ENCODE measurements around the gene EXOC6B.

DNA sequence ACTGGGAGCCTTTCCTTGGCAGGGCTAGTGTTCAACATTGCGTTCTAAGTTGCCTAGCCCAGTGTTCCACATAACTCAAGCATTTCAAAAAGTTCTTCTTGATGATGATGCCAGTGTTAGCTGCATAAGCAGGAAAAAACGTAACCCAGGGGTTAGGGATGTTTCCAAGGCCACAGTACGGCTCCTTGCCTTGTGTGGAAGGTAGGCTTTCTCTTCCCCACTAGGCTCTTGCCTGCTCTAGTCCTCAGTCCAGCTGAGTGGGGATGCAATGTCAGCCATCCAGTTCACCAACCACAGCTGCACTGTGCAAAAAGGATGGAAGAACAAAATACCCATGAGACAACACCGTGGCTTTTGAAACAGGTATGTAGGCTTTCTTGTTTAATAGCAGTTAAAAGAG is 650.2 kb downstream of the EXOC6B start:
- TF ChIP-seq, protein P1, sequence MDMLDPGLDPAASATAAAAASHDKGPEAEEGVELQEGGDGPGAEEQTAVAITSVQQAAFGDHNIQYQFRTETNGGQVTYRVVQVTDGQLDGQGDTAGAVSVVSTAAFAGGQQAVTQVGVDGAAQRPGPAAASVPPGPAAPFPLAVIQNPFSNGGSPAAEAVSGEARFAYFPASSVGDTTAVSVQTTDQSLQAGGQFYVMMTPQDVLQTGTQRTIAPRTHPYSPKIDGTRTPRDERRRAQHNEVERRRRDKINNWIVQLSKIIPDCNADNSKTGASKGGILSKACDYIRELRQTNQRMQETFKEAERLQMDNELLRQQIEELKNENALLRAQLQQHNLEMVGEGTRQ (IDR thresholded peaks at IDR 0.05): no peak
- TF ChIP-seq, protein P2, sequence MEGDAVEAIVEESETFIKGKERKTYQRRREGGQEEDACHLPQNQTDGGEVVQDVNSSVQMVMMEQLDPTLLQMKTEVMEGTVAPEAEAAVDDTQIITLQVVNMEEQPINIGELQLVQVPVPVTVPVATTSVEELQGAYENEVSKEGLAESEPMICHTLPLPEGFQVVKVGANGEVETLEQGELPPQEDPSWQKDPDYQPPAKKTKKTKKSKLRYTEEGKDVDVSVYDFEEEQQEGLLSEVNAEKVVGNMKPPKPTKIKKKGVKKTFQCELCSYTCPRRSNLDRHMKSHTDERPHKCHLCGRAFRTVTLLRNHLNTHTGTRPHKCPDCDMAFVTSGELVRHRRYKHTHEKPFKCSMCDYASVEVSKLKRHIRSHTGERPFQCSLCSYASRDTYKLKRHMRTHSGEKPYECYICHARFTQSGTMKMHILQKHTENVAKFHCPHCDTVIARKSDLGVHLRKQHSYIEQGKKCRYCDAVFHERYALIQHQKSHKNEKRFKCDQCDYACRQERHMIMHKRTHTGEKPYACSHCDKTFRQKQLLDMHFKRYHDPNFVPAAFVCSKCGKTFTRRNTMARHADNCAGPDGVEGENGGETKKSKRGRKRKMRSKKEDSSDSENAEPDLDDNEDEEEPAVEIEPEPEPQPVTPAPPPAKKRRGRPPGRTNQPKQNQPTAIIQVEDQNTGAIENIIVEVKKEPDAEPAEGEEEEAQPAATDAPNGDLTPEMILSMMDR (IDR thresholded peaks at IDR 0.05): no peak
- no peak for TF ChIP-seq SMC3 (IDR thresholded peaks at IDR 0.05)
- no peak for TF ChIP-seq POLR2A (IDR thresholded peaks at IDR 0.05; ENCODE audit: low read length)
